ENCODE measurements around the gene GRID1. TPM values are rescaled to one million over a fixed set of nuclear protein-coding genes. Genes with fewer than 3 reads are reported as not detected.

Gene GRID1
- total RNA-seq, 3 donors from 2014 or later: 0.61 to 1.9 (median 0.87) TPM

DNA sequence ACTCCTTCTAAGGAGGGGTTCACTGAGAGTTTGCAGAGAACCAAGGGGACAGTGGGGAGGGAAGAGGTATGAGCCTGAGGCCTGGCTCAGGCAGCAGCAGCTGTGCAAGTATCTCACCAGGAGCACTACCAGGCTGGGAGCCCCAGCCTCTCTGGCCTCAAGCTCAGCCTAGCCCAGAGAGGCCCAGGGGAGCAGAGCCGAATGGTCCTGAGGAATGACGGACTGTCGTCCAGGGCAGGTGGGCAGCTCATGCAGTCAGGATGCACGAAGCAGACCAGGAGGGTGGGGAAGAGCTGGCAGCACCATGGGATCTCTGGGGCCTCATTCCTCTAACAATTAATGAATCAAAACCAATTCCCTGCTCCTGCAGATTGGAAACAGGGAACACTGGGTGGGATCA, 151.5 kb downstream of the GRID1 start:
- Histone ChIP-seq H3K4me1 (ENCODE audit: low read depth) (no peaks in the 10 kb centered on the region), H3K4me3 (no peak overlapping the region), H3K9me3 (no peaks in the 10 kb centered on the region), H3K36me3 (ENCODE audit: low read depth) (no peaks in the 10 kb centered on the region)
- intact Hi-C loops (cut with DNase I, micrococcal nuclease): no loop called here
- no peak for ATAC-seq
- no peak for DNase-seq
- TF ChIP-seq, protein P1, sequence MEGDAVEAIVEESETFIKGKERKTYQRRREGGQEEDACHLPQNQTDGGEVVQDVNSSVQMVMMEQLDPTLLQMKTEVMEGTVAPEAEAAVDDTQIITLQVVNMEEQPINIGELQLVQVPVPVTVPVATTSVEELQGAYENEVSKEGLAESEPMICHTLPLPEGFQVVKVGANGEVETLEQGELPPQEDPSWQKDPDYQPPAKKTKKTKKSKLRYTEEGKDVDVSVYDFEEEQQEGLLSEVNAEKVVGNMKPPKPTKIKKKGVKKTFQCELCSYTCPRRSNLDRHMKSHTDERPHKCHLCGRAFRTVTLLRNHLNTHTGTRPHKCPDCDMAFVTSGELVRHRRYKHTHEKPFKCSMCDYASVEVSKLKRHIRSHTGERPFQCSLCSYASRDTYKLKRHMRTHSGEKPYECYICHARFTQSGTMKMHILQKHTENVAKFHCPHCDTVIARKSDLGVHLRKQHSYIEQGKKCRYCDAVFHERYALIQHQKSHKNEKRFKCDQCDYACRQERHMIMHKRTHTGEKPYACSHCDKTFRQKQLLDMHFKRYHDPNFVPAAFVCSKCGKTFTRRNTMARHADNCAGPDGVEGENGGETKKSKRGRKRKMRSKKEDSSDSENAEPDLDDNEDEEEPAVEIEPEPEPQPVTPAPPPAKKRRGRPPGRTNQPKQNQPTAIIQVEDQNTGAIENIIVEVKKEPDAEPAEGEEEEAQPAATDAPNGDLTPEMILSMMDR (IDR thresholded peaks at IDR 0.05): no peak

DNA sequence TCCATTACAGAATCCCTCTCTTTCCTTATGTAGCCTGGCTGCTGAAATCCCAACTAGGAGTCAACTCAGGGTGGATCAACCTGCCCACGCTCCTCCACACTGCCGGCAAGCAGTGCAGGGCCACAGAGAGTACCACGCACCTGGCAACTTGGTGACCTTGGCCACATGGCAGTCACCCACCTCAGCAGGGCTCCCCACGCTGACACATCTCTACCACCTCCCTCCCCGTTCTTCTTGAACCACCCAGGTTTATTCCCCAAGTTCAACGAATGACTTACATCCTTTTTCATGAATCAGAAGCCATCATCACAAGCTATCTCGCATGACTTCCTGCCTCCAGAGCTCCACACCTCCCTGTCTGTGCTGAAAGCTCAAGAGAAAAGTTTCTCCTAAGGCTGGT, 153.4 kb downstream of the GRID1 start:
- H3K4me1 ChIP-seq (ENCODE audit: low read depth): no peaks in the 10 kb centered on the region
- intact Hi-C loops (cut with DNase I, micrococcal nuclease): no loop called here
- ATAC-seq (no peak), DNase-seq (no peak)
- H3K36me3 ChIP-seq (ENCODE audit: low read depth): no peaks in the 10 kb centered on the region
- H3K4me3 ChIP-seq: no peak overlapping the region
- TF ChIP-seq, protein P1 (IDR thresholded peaks at IDR 0.05): no peak
- no peaks in the 10 kb centered on the region for H3K9me3 ChIP-seq

DNA sequence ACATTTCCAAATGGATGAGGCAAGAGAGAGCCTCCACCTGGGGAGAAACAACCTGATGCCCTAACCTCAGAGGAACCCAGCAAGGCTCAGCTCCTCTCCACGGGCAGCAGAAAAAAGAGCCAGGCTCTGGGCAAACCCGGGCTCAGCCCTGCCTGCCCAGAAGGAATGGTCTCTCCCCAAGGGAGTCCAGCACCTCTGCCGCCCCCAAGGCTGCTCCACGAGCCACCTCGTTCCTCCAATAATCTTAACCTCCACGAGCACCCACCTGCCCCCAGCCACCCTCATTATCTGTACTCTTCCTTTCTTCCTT, 154.2 kb downstream of the GRID1 start:
- no peak for ATAC-seq
- no peaks in the 10 kb centered on the region for H3K36me3 ChIP-seq (ENCODE audit: low read depth)
- no peaks in the 10 kb centered on the region for H3K4me1 ChIP-seq (ENCODE audit: low read depth)
- H3K4me3 ChIP-seq: no peak overlapping the region
- DNase-seq: no peak
- TF ChIP-seq, protein P1 (IDR thresholded peaks at IDR 0.05): no peak
- intact Hi-C loops (cut with DNase I, micrococcal nuclease): no loop called here
- no peaks in the 10 kb centered on the region for H3K9me3 ChIP-seq

DNA sequence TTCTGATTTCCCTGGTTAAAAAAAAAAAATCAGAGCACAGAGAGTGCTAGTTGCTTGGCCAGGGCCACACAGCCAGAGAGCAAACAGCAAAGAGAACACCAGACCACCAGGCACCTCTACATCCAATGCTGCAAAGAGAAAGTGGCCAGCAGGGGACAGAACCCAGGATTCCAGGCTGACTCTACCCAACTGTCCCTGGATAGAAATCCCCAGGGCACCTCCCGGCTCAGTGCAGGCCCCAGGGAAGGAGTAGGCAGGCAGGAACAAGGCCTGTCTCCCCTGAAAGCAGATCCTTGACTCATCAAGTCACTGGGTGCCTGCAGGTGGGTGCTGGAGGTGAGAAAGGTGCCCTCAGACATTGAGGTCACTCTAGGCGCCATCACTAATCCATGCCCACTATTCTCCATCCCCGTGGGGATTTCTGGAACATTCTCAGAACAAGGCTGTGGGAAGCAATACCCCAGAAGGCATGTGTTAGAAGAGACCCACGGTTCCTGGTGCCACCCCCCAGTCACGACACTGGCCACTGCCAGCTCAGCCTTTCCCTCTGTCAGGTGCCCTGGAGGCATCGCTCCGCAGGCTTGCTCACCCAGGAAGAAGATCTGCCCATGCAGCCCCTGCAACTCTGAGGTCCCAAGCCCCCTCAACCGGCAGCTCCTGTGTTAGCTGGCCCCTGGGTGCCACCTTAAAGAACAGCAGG, 154.8 kb downstream of the GRID1 start:
- no peaks in the 10 kb centered on the region for H3K9me3 ChIP-seq
- TF ChIP-seq, protein P1 (IDR thresholded peaks at IDR 0.05): no peak
- DNase-seq: no peak
- ATAC-seq: no peak
- H3K4me1 ChIP-seq (ENCODE audit: low read depth): no peaks in the 10 kb centered on the region
- intact Hi-C loops (cut with DNase I, micrococcal nuclease): no loop called here
- no peaks in the 10 kb centered on the region for H3K36me3 ChIP-seq (ENCODE audit: low read depth)
- no peak overlapping the region for H3K4me3 ChIP-seq

DNA sequence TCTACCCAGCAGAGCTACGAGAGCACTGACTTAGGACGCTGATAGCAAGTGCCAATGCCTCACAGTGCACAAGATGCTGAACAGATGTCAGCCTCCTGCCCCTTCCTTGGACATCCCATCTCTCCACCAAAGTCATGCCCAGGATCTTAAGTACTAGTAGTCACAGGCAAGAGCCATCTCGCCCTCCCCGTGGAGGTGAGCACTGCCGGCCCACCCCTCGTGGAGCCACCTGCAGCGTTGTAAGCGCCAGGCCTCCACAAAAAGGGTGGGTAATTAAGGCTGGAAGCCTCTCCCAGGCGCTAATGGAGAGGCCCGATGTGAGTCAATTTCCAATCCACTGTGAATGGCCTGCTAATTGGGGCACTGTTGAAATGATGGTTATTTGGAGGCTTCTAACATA, 156.2 kb downstream of the GRID1 start:
- TF ChIP-seq, protein P1 (IDR thresholded peaks at IDR 0.05): no peak
- Histone ChIP-seq H3K4me3 (no peak overlapping the region), H3K4me1 (ENCODE audit: low read depth) (no peaks in the 10 kb centered on the region), H3K36me3 (ENCODE audit: low read depth) (no peaks in the 10 kb centered on the region), H3K9me3 (no peaks in the 10 kb centered on the region)
- DNase-seq: no peak
- no peak for ATAC-seq
- intact Hi-C loops (cut with DNase I, micrococcal nuclease): no loop called here

DNA sequence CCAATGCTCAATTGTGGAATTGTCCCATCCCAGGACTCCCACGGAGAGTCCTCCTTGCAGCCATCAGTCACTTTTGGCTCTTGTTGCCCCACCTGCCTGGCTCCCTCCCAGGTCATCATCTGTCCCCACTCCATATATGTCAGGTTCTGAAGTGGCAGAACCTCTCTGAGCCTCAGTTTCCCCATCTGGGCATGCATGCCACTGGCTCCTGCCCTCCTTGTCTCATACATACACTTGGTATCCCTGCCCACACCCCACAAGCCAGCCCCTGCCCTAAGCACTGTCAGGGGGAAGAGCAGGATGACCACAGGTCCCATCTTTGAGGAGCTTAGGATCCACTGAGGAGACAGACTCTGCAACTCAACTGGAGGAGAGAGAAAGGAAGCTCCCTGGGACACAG, 156.9 kb downstream of the GRID1 start:
- intact Hi-C loops (cut with DNase I, micrococcal nuclease): no loop called here
- TF ChIP-seq, protein P1 (IDR thresholded peaks at IDR 0.05): no peak
- Histone ChIP-seq H3K36me3 (ENCODE audit: low read depth) (no peaks in the 10 kb centered on the region), H3K9me3 (no peaks in the 10 kb centered on the region), H3K4me1 (ENCODE audit: low read depth) (no peaks in the 10 kb centered on the region), H3K4me3 (no peak overlapping the region)
- DNase-seq: no peak
- no peak for ATAC-seq
